HuH-7.5 (cell line): ENCODE measurements around the gene RFC4.

Experiments used
- DNase-seq: peaks from one replicate; pipeline ENCODE4 v3.0.0; 2011; ENCODE audit warnings: low spot score

Gene RFC4

GRCh38 chr3:186750316-186750715, 56.0 kb downstream of the RFC4 start:
- DNase-seq: no peak

GRCh38 chr3:186746008-186746407, 60.3 kb downstream of the RFC4 start:
- DNase-seq: peak; percentile 33

DNA sequence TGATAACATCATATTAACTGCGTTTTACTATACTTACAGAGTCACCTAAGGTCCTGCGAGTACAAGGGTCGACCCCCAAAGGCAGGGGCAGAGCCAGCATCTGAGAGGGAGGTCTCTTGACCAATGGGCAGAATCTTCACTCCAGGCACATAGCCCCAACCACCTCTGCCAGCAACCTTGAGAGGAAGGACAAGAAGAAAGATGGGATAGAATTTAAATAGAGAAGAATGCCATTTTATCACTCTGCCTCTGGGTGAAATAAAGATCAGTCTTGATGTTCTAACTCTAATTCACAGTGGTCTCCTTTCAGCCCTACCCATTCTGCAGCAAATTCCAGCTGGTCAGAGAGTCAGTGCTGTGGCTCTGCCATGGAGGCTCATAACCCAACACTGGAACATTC, 62.6 kb downstream of the RFC4 start:
- no peak for DNase-seq

DNA sequence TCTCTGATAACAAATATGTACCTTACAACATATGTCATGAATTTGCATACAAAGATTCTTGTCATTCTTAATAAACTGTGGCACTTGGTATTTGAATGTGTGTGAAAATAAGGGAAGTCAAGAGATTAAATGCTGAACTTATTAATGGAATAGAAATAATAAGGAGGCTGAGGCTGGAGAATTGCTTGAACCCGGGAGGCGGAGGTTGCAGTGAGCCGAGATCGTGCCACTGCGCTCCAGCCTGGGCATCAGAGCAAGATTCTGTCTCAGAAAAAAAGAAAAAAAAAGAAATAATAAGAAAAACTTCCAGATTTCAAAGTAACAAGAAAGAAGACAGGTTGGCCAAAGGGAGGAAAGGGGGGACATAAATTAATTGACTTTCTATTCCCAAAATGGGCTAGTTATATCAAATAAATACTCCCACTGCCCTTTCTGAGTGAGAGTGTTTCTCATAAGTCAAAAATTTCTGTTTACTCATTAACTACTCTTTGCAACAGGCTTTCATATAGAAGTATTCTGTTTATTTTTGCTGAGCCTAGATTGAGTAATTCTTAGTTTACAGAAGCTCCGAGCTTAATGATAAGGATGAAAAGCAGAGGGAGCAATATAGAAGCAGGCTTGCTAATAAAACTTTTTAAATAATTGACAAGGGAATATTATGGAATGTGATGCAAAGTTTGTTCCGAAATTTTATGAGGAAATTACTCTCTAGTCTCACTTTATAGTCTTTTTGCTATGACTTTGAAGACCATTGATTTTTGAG, 63.5 kb downstream of the RFC4 start:
- DNase-seq: peak; percentile 34
